CD4-positive, alpha-beta T cell treated with Interleukin-10 for 1 hour (primary cell): ENCODE results near the gene PFDN6.

Source experiments
- DNase-seq: peaks from one replicate; pipeline ENCODE4 v3.0.0-alpha.2; 2020

The PFDN6 gene

DNA sequence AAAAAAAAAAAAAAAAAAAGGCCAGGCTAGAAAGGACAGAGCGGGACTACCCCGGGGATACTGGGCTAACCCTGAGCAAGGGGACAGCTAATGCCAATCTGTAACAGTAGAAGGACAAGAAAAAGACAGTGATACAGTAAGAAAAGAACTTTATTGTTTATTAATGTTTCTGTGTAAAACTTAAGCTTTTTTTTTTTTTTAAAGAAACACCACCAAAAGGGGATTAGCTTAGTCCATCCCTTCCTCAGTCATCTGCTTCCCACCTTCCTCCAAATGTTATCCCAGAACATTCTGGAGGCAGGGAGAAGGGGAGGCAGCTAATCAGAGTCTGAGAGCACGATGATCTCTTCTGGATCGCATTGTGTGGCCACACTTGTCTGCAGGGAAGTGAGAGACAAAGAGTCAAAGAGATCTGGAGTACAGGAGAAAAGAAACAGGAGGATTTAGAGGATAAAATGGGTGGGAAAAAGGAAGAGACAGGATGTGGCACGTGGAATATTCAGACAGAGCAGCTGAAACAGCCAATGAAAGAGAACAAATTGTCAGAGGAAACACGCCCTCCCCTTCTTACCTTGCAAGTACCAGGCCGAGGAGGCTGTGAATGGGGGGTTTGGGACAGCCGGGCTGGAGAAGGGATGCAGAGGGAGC is 29.1 kb downstream of the PFDN6 start:
- no peak for DNase-seq

DNA sequence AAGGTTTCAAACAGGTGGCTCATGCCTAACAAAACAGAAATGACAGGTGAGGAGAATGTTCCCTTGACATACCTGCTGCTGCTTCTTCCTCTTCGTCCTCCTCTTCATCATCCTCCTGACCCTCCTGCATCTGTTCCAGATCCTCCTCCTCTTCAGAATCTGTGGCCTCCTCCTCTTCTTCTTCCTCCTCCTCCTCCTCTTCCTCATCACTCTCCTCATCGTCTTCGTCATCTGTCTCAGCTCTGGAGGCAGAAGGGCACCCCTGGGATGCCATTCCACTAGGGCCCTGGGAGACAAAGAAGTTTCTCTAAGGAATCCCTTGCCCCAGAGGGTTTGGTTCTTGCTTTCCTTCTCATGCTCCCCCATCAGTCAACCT is 30.5 kb downstream of the PFDN6 start:
- no peak for DNase-seq

DNA sequence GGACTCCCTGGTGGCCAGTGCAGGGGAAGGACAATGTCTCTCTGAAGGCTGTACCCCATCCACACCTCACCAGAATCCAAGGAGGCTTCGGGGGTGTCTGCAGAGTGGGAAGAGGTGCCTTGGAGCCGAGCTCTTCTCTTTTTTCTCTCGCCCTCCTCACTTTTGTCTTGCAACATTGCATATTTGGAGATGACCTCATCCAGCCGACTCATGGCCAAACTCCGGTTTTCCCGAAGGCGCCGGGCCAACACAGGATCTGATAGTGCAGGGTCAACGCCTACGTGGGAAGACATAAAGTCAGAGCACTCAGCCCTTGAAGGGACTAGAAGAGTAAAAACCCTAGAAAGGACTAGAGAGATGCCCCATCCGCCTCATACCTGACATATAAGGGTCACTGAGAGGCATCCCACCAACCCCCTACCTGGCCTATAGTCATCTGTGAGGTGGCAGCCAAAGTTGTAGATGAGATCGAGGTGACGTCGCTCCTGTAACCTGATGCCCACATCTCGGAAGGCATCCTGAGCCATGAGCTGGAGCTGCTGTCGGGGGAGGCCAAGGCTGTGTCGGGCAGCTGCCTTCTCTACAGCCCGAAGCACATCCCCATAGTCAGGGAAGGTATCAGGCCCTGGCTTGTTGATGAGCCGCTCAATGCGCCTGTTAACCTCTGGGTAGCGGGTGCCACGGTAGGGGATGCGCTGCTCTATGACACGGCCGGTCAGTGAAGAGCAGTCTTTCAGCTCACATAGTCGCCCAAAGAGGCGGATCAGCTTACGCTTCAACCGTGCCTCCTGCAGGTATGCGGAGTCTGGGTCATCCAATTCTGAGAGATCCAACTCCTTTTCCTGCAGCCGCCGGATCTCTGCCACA is 31.1 kb downstream of the PFDN6 start:
- DNase-seq: no peak

DNA sequence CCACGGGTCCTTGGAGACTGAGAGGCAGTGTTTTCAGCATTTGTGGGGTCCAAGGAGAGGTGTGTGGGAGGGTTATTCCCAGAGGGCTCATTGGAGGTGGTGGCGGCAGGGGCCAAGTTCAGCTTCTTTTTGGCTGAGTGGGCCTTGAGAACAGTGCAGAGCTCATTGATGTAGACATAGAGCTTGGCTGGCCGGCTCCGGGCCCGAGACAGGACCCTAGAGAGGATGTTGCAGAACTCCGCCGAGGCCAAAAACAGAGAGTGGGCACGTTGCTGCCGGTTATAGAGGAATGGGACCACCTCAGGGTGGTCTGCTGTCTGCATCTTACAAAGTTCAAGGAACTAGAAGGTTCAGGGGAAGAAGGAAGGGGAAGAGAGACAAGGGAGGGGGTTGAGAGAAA is 31.8 kb downstream of the PFDN6 start:
- no peak for DNase-seq

DNA sequence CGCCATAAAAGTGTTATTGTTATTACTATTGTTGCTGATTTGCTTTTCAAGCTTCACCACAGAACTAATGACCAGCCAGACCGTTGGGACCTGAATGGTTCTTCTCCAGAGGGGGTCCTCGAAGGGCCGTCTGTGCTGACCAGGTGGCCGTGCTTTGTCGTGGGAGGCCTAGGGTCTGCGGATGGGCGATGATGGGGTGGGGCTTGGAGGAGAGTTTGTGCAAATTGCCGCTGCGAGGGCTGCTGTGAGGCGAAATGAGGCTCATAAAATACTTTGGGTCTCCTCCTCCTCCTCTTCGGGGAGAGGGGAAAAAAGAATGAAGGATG is 34.2 kb downstream of the PFDN6 start:
- DNase-seq: no peak

DNA sequence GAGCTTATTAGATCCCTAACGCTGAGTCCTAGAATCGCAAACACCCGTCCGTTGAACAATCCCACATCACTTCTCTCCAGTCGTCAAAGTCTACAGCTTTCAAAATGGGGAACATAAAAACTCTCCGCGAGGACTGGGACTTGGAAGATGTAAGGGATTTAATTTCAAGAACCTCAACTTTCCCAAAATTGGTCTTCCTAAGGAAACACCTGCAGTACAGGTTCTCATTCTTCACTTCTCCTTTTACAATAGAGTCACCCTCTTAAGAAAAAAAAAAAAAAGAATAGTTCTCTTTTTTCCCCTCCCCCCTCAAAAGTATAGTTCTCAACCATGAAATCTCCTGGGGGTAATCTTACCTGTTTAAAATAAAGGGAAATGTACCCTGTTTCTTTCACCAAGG is 34.7 kb downstream of the PFDN6 start:
- DNase-seq: no peak

DNA sequence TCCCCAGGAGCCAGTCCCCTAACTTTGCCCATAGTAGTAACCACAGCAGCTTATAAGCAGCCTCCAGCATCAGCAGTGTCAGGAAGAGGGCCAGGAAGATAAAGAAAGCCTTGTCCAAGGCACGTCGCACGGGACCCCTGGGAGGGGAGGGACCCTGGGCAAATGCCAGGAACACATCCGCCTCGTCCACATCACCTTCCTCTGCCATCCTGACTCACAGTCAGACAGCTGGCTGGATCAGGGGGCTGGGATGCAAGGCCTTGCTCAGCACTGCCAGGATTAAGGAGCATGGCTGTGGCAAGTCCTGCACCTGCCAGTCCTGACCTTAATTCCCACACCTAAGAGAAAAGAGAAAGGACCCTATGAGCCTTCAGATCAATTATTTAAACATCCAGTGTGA is 39.7 kb downstream of the PFDN6 start:
- no peak for DNase-seq

DNA sequence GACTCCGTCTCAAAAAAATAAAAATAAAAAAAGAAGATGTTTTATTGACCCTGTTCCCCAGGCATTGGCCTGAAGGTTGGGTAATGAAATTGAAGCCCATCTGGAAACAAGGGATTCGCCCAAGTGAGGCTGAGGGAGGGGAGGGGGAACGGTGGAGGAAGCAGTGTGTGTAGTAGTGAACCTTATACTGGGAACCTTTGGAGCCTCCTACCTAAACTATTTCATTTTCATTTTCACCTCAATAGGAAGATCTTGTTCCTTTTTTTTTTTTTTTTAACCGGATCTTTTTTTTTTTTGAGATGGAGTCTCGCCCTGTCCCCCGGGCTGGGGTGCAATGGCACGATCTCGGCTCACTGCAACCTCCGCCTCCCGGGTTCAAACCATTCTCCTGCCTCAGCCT is 41.3 kb downstream of the PFDN6 start:
- no peak for DNase-seq

DNA sequence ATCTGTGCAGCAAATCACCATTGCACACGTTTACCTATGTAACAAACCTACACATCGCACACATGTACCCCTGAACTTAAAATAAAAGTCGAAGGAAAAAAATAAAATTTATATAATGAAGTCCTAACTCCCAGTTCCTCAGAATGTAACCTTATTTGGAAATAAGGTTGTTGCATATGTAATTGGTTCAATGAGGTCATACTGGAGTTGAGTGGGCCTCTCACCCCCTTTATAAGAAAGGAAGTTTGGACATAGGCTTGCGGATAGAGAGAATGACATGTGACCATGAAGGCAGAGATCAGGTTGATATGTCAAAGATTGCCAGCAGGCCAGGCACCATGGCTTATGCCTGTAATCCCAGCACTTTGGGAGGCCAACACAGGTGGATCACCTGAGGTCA is 44.3 kb downstream of the PFDN6 start:
- no peak for DNase-seq

DNA sequence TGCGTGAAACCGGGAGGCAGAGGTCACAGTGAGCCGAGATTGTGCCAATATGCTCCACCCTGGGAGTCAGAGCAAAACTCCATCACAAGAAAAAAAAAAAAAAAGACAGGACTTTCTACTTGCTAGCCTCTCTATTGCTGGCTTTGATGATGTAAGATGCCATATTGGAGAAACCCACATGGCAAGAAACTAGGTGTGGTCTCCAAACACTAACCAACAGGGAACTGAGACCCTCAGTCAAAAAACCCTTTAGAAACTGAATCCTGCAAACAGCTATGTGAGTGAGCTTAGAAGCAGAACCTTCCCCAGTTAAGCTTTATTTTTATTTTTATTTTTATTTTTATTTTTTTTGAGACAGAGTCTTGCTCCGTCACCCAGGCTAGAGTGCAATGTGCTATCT is 46.5 kb downstream of the PFDN6 start:
- no peak for DNase-seq

DNA sequence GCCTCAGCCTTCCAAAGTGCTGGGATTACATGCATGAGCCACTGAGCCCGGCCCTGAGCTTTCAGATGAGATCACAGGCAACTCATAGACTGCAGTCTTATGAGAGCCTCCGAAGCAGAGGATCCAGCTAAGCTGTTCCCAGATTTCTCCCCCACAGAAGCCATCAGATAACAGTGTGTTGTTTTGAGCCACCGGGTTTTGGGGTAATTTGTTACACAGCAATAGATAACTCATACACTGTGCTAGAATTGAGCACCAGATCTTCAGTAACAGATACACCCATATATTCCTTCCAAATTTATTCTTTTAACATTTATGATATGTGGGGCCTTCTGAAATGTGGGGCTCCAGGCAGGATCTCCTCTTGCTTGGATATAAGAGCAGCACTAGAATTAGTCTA is 47.1 kb downstream of the PFDN6 start:
- no peak for DNase-seq

DNA sequence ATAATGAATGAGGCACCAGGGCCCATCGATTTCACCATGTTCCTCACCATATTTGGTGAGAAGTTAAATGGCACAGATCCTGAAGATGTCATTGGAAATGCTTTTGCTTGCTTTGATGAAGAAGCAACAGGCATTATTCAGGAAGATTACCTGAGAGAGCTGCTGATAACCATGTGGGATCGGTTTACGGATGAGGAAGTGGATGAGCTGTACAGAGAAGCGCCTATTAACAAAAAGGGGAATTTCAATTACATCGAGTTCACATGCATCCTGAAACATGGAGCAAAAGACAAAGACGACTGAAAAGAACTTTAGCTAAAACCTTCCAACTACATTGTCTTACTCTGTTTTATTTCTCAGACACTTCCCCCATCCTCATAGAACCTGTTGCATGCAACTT is 49.8 kb downstream of the PFDN6 start:
- no peak for DNase-seq
